Peyer's patch (tissue), 4 donors: ENCODE measurements around the gene FMNL2.

Experiments
- CTCF ChIP-seq, 6 experiments: fragments of 450-650 bp in 4 of 6; fragments of 200-600 bp in 2 of 6; sonication (generic) in 1 of 6; IDR thresholded peaks; one replicate each; pipeline ENCODE4 v1.5.1; 2017 to 2019; ENCODE audit warnings: antibody characterized with exemption in 6 of 6, mild to moderate bottlenecking in 3 of 6, moderate library complexity in 1 of 6
- POLR2A ChIP-seq, 2 donors: fragments of 450-650 bp; IDR thresholded peaks; one replicate each; pipeline ENCODE4 v1.5.1; 2017; ENCODE audit warnings: antibody characterized with exemption in 2 of 2, mild to moderate bottlenecking in 2 of 2, moderate library complexity in 2 of 2

- TF ChIP-seq CTCF (IDR thresholded peaks at IDR 0.05) (no peak), POLR2A (IDR thresholded peaks at IDR 0.05) (no peak)
Observed at GRCh38 chr2:152542995-152543481, 208.1 kb downstream of the FMNL2 start.
